ENCODE data around the gene TNNI3.
A peak's percentile ranks its signal among the peaks of the same experiment; 100 is the strongest.
"Not testable (repeated sequence)": the region's sequence is repeated elsewhere in the genome, so short reads cannot be mapped to it uniquely, and the experiment has no call there.

Gene TNNI3

GRCh38 chr19:55113570-55114039 lies 43.9 kb downstream of the TNNI3 start:
- Mint-ChIP-seq H3K4me1 (peaks cover 26% of the 10 kb centered on the region), H3K36me3 (ENCODE audit: low read depth) (peaks cover 12% of the 10 kb centered on the region), H3K27ac (peak overlapping the region; percentile 79 to 94 (median 93)), H3K4me3 (peak overlapping the region; percentile 68 to 76 (median 71)), H3K27me3 (ENCODE audit: low read depth) (no peaks in the 10 kb centered on the region), H3K9me3 (no peaks in the 10 kb centered on the region)
- TF ChIP-seq, protein P1, sequence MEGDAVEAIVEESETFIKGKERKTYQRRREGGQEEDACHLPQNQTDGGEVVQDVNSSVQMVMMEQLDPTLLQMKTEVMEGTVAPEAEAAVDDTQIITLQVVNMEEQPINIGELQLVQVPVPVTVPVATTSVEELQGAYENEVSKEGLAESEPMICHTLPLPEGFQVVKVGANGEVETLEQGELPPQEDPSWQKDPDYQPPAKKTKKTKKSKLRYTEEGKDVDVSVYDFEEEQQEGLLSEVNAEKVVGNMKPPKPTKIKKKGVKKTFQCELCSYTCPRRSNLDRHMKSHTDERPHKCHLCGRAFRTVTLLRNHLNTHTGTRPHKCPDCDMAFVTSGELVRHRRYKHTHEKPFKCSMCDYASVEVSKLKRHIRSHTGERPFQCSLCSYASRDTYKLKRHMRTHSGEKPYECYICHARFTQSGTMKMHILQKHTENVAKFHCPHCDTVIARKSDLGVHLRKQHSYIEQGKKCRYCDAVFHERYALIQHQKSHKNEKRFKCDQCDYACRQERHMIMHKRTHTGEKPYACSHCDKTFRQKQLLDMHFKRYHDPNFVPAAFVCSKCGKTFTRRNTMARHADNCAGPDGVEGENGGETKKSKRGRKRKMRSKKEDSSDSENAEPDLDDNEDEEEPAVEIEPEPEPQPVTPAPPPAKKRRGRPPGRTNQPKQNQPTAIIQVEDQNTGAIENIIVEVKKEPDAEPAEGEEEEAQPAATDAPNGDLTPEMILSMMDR (IDR thresholded peaks at IDR 0.05; ENCODE audit: unreplicated experiment in 3 of 3), result no peak

- TF ChIP-seq, protein P1 (IDR thresholded peaks at IDR 0.05; ENCODE audit: unreplicated experiment in 3 of 3), result no peak
- peak overlapping the region; percentile 79 to 94 (median 93) for H3K27ac Mint-ChIP-seq
- no peaks in the 10 kb centered on the region for H3K27me3 Mint-ChIP-seq (ENCODE audit: low read depth)
- peaks cover 26% of the 10 kb centered on the region for H3K4me1 Mint-ChIP-seq
- peaks cover 16% of the 10 kb centered on the region for H3K36me3 Mint-ChIP-seq (ENCODE audit: low read depth)
- no peaks in the 10 kb centered on the region for H3K9me3 Mint-ChIP-seq
- H3K4me3 Mint-ChIP-seq, result peak overlapping the region; percentile 19 to 76 (median 68)
Observed at GRCh38 chr19:55112777-55113569, 44.6 kb downstream of the TNNI3 start.

DNA sequence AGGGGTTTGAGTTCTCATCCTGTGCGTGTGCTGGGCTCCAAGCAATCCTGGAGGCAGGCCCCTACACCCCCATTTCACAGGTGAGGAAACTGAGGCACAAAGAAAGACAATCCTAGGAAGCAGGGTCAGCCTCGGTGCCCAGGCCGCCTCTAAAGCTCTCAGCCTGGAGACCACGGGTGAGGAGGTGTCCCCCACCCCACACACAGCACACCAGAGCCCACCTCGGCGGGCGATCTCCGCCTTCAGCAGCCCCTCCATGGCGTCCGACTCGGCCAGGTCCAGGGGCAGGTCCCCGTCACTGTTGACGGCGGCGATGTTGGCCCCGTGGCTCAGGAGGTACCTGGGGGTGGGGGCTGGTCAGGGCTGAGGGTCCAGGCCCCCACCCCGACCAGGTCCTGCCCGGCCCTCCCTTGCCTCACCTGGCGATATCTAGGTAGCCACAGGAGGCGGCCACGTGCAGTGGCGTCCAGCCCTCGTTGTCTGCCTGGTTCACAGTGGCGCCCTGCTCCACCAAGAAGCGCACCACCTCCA lies 45.2 kb downstream of the TNNI3 start:
- Mint-ChIP-seq H3K27me3 (ENCODE audit: low read depth) (no peaks in the 10 kb centered on the region), H3K4me3 (no peak overlapping the region), H3K9me3 (no peaks in the 10 kb centered on the region), H3K27ac (peak overlapping the region in 1 of 3 experiments; percentile 94), H3K4me1 (peaks cover 22% of the 10 kb centered on the region), H3K36me3 (ENCODE audit: low read depth) (peaks cover 16% of the 10 kb centered on the region)
- TF ChIP-seq, protein P1 (IDR thresholded peaks at IDR 0.05; ENCODE audit: unreplicated experiment in 3 of 3), result no peak

GRCh38 chr19:55111238-55111831 lies 46.2 kb downstream of the TNNI3 start:
- TF ChIP-seq, protein P1 (IDR thresholded peaks at IDR 0.05; ENCODE audit: unreplicated experiment in 3 of 3), result no peak
- Mint-ChIP-seq H3K27ac (peak overlapping the region in 2 of 3 experiments; percentile 41 to 82), H3K9me3 (no peaks in the 10 kb centered on the region), H3K36me3 (ENCODE audit: low read depth) (peaks cover 24% of the 10 kb centered on the region), H3K4me1 (peaks cover 21% of the 10 kb centered on the region), H3K27me3 (ENCODE audit: low read depth) (no peaks in the 10 kb centered on the region), H3K4me3 (peak overlapping the region in 1 of 3 experiments; percentile 39)

GRCh38 chr19:55109527-55110291 lies 47.8 kb downstream of the TNNI3 start:
- no peaks in the 10 kb centered on the region for H3K27me3 Mint-ChIP-seq (ENCODE audit: low read depth)
- H3K4me1 Mint-ChIP-seq, result peaks cover 5% of the 10 kb centered on the region
- no peaks in the 10 kb centered on the region for H3K9me3 Mint-ChIP-seq
- peak overlapping the region in 1 of 3 experiments; percentile 54 for H3K27ac Mint-ChIP-seq
- H3K36me3 Mint-ChIP-seq (ENCODE audit: low read depth), result peaks cover 36% of the 10 kb centered on the region
- TF ChIP-seq, protein P1 (IDR thresholded peaks at IDR 0.05; ENCODE audit: unreplicated experiment in 3 of 3), result no peak
- no peak overlapping the region for H3K4me3 Mint-ChIP-seq

DNA sequence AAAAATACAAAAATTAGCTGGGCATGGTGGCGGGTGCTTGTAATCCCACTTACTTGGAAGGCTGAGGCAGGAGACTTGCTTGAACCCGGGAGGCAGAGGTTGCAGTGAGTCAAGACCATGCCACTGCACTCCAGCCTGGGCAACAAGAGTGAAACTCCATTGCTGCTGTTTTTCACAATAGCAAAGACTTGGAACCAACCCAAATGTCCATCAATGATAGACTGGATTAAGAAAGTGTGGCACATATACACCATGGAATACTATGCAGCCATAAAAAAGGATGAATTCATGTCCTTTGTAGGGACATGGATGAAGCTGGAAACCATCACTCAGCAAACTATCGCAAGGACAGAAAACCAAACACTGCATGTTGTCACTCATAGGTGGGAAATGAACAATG lies 50.3 kb downstream of the TNNI3 start:
- not testable (repeated sequence) for H3K27ac Mint-ChIP-seq; H3K9me3 Mint-ChIP-seq; H3K4me1 Mint-ChIP-seq; H3K27me3 Mint-ChIP-seq (ENCODE audit: low read depth); H3K4me3 Mint-ChIP-seq
- H3K36me3 Mint-ChIP-seq (ENCODE audit: low read depth), result peaks cover 50% of the 10 kb centered on the region
